Measurements from ENCODE around the gene NCBP1. TPM values are rescaled to one million over a fixed set of nuclear protein-coding genes. Genes with fewer than 3 reads are reported as not detected.

Gene NCBP1
- total and polyA plus RNA-seq, 9 of the 15 experiments (the other 6 are each of a cell fraction or from before 2014, with no cell fraction given) = 29.4 to 69.7 (median 57.5) TPM

DNA sequence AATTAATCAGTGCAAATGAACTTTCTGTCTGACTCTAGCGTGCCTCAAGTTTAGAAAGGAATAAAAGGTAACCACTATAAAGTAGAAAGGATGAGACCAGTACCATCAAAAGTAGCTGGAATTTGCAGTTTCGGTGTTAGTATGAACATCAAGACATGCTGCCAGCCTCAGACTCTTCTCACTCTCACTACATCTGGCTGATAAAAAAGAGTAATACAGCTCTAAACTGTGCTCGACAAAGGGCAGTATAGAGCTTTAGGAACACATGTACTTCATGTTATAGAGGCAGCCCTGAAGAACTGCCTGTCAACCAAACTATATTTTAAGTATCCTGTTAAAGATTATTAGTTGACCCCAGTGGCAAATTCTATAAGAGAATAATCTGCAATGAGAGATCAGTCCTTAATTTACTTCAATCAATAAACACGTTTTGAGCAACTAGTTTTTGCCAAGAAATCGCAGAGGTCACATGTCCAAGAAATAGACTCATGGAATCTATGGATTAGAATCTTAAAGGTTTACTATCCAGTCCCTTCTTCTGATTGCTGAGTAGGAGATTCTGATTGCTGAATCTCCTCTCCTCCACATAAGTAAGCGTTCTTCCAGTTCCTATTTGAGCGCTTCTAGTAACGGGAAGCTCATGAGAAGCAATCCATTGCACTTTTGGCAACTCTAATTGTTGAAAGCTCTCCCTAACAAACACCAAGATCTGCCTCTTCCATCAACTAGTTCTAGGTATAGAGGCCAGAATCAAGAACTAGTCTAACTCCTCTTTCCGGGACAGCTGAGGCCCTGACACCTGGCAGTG lies 62.6 kb downstream of the NCBP1 start:
- in situ Hi-C loops (cut with MboI) (no loop called here), intact Hi-C loops (cut with micrococcal nuclease) (loop anchor here (10.0 kb wide), 1 partner anchor 359 kb away; the partner anchor contains the start of gene NANS)
- Histone ChIP-seq H3K36me3 (ENCODE audit: control insufficient read depth, insufficient read depth, low read length) (peaks cover 21% of the 10 kb centered on the region), H3K79me2 (ENCODE audit: control insufficient read depth, insufficient read depth, low read length) (peaks cover 40% of the 10 kb centered on the region), H3K9me3 (replicated peaks; ENCODE audit: control insufficient read depth, insufficient read depth, low read depth, low read length) (no peaks in the 10 kb centered on the region), H3K9ac (ENCODE audit: insufficient read depth in 1 of 2, low read depth in 2 of 2, low read length in 2 of 2) (peak overlapping the region; percentile 69 to 98), H3K9me1 (ENCODE audit: control insufficient read depth, insufficient read depth, low read length) (no peaks in the 10 kb centered on the region), H2AFZ (ENCODE audit: low read depth, low read length) (peak overlapping the region; percentile 96), H3K4me3 (peak overlapping the region; percentile 59), H3K27me3 (ENCODE audit: control insufficient read depth in 2 of 2, insufficient read depth in 2 of 2, low read length in 2 of 2) (no peaks in the 10 kb centered on the region), H3K4me1 (replicated peaks in 1 of 2; ENCODE audit: control insufficient read depth in 2 of 2, insufficient read depth in 2 of 2, low read length in 2 of 2) (peaks cover 16 to 21% of the 10 kb centered on the region in 2 experiments; a peak in 4 of 5 replicates), H3K27ac (ENCODE audit: extremely low read depth, low read depth, low read length) (peak overlapping the region; percentile 64), H3K4me2 (ENCODE audit: insufficient read depth, low read length) (peak overlapping the region; percentile 79), H4K20me1 (replicated peaks; ENCODE audit: control insufficient read depth, insufficient read depth, low read length) (no peaks in the 10 kb centered on the region)
- ChIA-PET POLR2A (interaction anchor here (0.6 to 2.3 kb wide), 9 partner anchors 8 to 284 kb away, joined by 3 to 11 read pairs (median 4); no protein-coding TSS in a partner anchor), CTCF (ENCODE audit: low intra/inter-chr PET ratio) (no interaction called here)
- DNase-seq (ENCODE audit: extremely low read depth in 1 of 4, low spot score in 3 of 4) = peak in 1 of 4 experiments; percentile 29
- 2% methylated on average over 9 of the region's 9 CpGs for WGBS (ENCODE audit: insufficient coverage, low coverage, missing lambda C conversion rate)
- peak; percentile 41 for ATAC-seq
- peak; percentile 58 for FAIRE-seq
- BruUV-seq (replicated peaks) = no TSS peak
- no peak for TF ChIP-seq ZBTB8A (IDR thresholded peaks at IDR 0.05; ENCODE audit: partially characterized antibody)
- TF ChIP-seq, protein P1, sequence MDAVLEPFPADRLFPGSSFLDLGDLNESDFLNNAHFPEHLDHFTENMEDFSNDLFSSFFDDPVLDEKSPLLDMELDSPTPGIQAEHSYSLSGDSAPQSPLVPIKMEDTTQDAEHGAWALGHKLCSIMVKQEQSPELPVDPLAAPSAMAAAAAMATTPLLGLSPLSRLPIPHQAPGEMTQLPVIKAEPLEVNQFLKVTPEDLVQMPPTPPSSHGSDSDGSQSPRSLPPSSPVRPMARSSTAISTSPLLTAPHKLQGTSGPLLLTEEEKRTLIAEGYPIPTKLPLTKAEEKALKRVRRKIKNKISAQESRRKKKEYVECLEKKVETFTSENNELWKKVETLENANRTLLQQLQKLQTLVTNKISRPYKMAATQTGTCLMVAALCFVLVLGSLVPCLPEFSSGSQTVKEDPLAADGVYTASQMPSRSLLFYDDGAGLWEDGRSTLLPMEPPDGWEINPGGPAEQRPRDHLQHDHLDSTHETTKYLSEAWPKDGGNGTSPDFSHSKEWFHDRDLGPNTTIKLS (IDR thresholded peaks at IDR 0.05; ENCODE audit: borderline replicate concordance, low read depth) = no peak
- TF ChIP-seq BRD4 (IDR thresholded peaks at IDR 0.05) = 0 out of 2 replicates have a peak, but pooled peaks have one; percentile 24
- TF ChIP-seq ZHX1 (conservative IDR thresholded peaks at IDR 0.05; ENCODE audit: low read length) = no peak
- no peak for TF ChIP-seq CEBPB (tag; IDR thresholded peaks at IDR 0.05)
- TF ChIP-seq C11orf30 (IDR thresholded peaks at IDR 0.05; ENCODE audit: low read depth) = peak; percentile 44; the same call in 1 of the 2 replicates
- no peak for TF ChIP-seq ARNT (IDR thresholded peaks at IDR 0.05)
- no peak for TF ChIP-seq NUFIP1 (IDR thresholded peaks at IDR 0.05; ENCODE audit: partially characterized antibody)
- TF ChIP-seq SMARCA4 (IDR thresholded peaks at IDR 0.05) = 0 out of 2 replicates have a peak, but pooled peaks have one; percentile 18
- peak; percentile 19; the same call in 1 of the 2 replicates for TF ChIP-seq ZNF316 (IDR thresholded peaks at IDR 0.05)
- peak; percentile 73 to 74 for TF ChIP-seq KDM1A (IDR thresholded peaks at IDR 0.05)
